ENCODE data around the gene HMSD.
"Not testable (repeated sequence)": the region's sequence is repeated elsewhere in the genome, so short reads cannot be mapped to it uniquely, and the experiment has no call there.

HMSD gene, protein sequence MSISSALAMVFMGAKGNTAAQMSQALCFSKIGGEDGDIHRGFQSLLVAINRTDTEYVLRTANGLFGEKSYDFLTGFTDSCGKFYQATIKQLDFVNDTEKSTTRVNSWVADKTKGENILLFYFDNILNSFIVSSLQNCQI

DNA sequence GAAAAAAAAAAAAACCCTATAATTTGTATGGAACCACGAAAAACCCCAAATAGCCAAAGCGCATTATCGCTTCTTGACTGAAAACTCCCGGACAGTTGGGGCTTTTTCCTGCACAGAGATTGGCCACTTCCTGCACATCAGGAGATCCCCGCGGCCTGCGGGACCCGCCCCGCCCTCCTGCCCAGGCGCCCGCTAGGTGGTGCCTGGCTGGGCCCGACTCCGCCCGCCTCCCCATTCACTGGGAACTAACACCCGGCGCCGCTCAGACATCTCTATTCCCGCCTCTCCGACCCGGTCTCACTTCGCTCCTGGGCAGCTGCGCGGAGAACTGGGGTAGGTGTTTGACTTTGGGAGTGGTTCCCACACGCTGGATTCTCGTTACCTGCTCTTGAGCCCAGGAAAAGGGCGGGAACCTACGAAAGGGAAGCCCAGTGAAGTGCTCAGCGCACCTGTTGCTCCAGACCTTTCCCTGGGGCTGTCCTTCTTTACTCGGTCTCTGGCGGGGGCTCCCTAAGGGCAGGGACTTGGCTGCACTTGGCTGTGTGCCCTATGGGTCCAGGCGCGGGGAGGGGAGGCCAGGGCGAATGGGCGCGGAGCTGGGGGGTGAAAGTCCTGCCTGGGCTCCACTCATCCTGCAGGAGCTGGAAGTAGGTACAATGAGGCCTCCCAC is at the start of gene HMSD:
HMSD (plus strand) TSS at position 234 of the 670 bp plus-strand sequence. CDS start 4,155 bp downstream, outside the sequence.
- DNase-seq (ENCODE audit: low read depth), result peak; percentile 52

DNA sequence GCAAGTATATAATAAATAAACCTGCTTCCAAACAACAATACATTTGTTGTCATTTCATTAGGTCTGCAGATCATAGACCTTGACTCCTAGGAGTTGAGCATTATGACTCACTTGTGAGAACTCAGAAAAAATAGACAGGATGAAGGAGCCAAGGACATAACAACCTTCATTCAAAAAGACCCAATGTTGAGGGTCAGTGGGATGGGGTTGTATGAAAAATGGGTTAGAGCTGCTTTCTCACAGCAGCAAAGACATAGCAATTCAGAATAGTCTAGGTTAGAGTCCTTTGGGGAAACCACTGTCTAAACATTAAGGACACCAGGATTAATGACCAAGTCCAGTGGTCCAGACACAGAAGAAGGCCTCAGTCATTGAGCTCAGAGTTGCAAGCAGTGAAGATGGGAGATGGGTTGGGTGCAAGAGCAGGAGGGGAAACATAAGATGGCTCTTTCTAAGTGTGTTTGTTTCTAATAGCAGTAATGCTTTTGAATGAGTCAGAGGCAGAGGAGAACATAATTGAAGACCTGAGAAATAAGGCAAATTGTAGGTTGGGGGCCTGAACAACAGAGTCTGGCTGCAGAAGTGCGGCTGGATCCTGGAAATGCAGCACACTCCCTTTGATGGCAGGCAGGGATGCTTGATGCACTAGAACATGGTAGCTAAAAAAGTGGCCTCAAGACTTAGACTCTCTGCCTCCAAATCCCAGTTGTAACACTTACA is 45.1 kb upstream of the HMSD start:
- DNase-seq (ENCODE audit: low read depth), result no peak

DNA sequence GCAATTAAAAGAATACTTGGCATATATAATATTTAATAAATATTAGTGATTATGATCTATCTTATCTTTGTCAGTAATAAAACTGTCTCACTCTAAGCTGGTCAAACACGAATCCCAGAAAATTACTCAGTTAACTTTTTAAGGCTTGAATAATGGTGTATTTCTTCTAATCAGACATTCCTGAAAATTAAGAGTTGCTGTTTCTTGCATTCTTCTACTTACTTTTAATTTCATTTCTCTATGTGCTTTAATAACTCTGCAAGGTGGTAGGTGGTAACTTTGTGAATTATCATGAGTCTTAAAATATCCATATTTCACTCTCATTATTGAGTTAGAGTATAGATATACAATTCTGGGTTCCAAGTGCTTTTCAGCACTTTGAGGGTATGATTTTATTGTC is 44.4 kb upstream of the HMSD start:
- no peak for DNase-seq (ENCODE audit: low read depth)

DNA sequence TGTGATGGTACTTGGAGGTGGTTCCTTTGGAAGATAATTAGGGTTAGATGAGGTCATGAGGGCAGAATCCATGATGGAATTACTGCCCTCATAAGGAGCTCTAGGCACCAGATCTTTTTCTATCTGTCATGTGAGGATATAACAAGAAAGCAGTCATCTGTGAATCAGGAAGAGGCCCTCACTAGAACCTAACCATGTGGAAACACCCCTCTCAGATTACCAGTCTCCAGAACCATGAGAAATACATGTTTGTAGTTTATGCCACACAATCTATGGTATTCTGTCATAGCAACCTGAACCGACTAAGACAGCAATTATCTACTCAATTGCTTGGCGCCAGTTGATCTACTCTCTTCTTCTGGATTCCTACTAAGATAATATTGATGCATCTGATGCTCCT is 43.7 kb upstream of the HMSD start:
- no peak for DNase-seq (ENCODE audit: low read depth)

DNA sequence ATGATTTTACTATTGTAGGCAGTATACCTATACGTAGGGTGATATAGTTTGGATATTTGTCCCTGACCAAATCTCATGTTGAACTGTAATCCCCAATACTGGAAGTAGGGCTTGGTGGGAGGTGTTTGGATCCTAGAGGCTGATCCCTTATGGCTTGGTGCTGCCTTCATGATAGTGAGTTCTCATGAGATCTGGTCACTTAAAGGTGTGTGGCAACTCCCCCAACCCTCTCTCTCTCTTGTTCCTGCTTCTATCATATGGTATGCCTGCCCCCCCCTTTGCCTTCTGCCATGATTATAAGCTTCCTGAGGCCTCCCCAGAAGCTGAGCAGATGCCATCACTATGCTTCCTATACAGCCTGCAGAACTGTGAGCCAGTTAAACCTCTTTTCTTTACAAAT is 43.0 kb upstream of the HMSD start:
- no peak for DNase-seq (ENCODE audit: low read depth)

DNA sequence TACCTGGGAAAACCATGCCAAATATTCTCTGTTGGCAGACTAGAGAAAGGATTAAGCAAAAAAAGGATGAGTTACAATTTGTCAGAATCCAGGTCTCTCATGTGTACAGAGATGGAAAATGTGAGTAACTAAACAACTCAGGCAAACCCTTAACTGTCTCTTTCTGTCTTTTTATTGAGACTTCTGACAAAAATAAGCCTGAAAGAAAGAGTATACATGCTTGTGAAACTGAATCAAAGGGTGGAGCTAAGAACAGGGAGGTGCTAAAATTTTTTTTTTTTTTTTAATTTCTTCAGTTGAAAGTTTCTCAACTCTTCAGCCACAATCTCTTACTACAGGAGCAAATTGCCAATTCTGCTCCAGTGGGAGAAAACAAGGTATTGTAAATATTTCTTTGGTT is 41.4 kb upstream of the HMSD start, which contains the start of gene SERPINB10:
SERPINB10 (plus strand) TSS at position 295 of the 400 bp plus-strand sequence. CDS start 7,553 bp downstream, outside the sequence.
- no peak for DNase-seq (ENCODE audit: low read depth)

DNA sequence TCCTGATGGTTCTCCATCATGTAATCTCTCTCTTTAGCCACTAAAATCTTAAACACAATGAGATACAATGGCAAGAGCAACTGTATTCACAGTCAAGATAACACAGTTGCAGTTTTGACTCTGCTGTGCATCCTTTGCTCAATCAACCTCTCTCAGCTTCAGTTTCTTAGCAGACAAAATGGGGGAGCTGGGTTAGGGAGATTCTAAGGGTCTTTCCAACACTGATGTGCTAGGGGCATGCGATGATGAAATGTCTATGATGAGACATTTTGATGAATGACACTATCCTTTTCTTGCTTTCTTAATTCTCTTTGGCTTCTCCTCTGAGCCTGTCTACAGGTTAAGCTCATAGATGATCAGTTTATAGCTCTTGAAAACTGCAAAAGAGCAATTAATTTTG is 40.2 kb upstream of the HMSD start:
- DNase-seq (ENCODE audit: low read depth), result no peak

DNA sequence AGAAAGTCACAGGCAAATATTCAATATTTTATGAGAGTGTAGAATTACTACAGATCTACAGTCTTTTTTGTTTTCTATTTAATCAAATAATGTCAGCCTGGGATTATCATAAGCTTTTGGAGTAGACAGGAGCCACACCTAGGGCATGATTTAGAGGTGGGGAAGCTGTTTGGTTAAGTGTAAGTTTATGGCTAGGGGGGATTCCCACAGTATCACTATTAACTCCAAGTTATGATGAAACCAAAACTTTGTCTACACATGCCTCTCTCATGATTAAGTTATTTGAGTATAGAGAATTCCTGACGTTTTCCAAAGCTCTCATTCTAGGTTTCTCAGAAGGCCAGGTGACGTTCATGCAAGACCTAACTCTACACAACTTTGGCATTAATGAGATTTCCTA is 39.2 kb upstream of the HMSD start:
- no peak for DNase-seq (ENCODE audit: low read depth)

DNA sequence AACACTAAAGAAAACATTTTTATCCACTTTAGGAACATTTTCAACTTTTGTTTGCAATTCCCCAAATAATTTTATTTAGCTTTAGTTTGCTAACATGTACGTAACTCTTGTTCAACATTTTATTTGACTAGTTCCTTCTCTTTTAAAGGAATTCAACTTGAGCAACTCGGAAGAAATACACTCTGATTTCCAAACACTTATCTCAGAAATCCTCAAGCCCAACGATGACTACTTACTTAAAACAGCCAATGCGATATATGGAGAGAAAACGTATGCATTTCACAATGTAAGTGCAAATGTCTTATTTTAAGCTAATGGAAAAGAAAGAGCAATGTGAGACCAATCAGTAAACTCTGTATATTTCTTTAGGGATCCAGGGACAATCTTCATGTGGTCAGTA is 31.3 kb upstream of the HMSD start:
- no peak for DNase-seq (ENCODE audit: low read depth)

DNA sequence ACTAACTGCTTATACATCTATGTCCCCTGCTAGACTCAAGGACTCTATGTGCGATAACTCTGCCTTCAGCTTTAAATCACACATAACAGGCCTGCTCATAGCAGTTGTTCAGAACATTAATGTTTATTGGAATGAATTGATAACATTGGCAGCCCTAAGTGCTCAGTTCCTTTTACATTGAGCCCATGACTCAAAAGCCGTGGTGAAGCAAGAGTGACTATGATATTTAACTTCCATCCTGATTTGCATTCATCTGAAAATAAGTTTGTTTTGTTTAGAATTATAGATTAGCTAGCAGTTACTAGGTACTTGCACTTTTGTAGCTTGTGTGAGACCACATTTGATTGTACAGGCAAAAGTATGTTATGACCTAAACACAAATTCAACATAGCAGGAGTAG is 27.1 kb upstream of the HMSD start:
- DNase-seq (ENCODE audit: low read depth), result no peak

DNA sequence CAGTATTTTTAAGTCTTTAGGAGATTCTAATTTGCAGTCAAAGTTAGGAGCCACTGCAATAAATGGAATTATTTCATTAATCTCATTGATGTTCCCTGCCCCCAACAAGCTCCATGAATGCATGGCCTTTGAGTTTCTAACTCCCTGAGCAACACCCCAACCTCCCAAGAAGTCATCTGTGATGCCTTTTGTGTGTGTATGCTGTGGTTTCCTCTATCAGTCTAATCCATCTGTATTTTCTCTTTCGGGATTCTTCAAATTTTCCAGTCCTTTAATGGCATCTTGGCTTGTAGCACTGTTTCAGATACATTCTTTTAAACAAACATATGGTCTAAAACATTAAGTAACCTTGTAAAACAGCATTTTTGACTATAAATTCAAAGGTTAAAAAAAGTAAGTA is 24.6 kb upstream of the HMSD start:
- no peak for DNase-seq (ENCODE audit: low read depth)

DNA sequence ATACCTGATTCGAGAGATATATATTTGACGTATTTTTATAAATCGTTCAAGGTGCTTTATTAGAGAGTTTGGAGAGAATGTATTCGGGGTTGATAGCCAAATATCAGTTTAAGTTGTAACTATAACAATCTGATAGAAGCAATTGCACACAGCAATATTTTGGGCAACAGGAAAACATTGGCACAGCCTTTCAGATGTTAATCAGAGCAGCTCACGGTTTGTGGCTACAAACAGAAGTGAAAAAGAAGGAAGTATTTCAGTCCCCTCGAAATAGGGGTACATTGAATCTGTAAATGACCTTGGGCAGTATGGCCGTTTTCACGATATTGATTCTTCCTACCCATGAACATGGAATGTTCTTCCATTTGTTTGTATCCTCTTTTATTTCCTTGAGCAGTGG is 20.8 kb upstream of the HMSD start:
- DNase-seq (ENCODE audit: low read depth), result no peak

DNA sequence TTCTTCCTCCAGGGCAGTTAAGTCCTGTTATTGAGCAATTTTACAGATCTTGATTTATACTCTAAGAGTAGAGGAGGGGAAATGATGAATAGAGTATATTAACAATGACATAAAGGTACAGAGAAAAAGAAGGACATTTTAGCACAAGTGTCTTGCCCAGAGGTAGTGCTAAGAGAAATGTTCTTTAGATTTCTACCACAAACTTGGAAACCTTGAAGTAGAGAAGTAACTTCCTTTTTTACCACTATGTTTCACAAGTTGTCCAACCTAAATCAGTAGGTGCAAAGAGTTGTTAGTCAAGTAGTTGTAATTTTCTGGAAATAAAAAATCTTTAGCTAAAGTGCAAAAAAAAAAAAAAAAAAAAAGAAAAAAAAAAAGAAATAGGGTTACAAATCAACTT is 19.7 kb upstream of the HMSD start:
- not testable (repeated sequence) for DNase-seq (ENCODE audit: low read depth)

DNA sequence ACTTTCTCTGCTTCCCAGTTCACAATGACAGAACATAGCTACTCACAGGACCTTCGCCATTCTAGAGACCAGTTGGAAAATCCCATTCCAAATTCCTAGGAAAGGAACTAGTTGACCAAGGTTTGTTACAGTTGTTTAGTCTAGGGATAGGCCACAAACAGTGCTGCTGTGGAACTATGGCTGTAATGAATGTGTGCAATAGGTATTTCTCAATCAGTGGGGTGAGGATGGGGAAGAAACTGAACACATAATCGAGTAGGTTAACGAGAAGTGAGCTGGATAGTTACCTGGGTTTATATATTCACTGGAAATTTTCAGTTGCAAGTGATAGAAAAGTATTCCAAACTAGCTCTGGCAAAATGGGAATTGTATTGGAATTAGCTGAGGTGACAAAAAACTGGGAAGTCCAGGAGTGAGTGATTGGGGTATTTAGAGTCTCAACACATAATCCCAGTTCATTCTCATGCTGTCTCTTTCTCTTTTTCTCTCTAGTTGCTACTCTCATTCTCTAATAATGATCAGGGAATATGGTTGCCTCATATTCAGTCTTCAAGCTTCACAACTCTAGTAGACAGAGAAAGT is 18.2 kb upstream of the HMSD start:
- DNase-seq (ENCODE audit: low read depth), result no peak

DNA sequence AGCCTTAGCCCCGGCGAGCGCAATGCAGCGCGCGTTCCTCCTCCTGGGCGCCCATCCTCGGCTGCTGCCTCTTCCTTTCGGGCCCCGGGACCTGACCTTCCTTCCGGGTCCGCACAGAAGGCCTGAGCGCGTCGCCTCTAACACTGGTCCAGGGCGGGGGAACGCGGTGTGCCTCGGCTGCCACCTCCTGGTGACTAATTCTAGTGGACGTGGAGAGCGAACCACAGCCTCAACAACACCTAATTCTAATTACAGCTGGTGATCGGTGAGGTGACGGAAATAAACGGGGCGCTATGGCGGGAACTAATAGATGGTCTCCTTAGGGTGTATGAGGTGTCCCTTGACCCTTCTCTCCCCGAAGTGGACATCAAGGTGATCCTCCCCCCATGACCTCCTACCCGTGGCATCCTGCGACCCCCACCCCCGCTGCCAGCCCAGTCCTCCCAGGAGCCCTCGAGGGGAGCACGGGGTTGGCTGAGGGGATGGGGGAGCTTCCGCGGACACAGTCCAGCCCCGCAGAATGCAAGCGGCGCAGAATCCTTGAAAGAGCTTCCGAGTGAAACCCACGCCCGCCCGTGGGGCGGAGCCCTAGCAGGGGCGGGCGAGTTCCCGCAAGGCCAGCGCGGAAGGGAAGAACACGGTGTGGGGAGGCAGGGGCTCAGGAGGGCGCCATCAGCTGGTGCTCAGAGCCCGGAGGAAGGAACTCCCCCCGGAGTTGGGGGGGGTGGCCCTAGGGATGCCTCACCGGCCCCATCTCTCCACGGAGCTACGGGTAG is 12.8 kb upstream of the HMSD start:
- peak; percentile 17 for DNase-seq (ENCODE audit: low read depth)

DNA sequence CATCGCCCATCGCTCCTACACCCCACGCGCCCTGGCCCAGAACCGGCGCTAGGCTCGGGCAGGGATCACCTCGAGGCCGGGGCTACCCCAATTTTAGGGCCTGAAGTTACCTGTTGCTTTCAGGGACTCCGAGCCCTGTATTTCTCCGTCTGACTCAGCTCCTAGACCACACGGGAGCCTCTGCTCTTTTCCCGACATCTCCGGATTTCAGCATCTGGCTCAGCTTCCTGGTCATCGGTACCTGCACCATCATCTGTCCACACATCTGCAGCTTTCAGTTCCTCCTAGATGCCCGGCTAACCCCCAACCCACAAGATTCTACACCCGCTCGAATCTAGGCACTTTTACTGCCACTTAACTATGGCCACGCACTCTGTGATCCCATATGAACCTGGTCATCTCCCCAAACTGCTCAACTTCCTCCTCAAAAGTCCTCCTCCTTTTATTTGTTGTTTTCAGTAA is 12.1 kb upstream of the HMSD start:
- no peak for DNase-seq (ENCODE audit: low read depth)

DNA sequence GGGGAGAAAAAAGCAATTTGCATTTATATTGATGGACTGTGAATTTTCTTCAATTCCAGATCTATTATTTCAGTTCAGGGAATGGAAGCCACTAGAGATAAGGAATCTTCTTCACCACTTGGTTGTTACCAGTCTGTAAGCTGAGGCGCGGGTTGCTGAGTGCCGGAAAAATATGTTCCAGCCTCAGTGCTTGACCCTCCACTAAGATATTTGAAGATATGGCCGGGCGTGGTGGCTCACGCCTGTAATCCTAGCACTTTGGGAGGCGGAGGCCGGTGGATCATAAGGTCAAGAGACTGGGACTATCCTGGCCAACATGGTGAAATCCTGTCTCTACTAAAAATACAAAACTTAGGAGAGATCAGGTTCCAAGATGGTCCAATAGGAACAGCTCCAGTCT is 9.1 kb upstream of the HMSD start:
- no peak for DNase-seq (ENCODE audit: low read depth)

DNA sequence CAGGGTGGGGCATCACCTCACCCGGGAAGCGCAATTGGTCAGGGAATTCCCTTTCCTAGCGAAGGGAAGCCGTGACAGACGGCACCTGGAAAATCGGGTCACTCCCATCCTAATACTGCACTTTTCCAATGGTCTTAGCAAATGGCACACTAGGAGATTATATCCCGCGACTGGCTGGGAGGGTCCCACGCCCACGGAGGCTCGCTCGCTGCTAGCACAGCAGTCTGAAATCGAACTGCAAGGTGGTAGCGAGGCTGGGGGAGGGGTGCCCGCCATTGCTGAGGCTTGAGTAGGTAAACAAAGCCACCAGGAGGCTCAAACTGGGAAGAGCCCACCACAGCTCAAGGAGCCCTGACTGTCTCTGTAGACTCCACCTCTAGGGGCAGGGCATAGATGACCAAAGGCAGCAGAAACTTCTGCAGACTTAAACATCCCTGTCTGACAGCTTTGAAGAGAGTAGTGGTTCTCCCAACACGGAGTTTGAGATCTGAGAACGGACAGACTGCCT is 8.5 kb upstream of the HMSD start:
- not testable (repeated sequence) for DNase-seq (ENCODE audit: low read depth)

DNA sequence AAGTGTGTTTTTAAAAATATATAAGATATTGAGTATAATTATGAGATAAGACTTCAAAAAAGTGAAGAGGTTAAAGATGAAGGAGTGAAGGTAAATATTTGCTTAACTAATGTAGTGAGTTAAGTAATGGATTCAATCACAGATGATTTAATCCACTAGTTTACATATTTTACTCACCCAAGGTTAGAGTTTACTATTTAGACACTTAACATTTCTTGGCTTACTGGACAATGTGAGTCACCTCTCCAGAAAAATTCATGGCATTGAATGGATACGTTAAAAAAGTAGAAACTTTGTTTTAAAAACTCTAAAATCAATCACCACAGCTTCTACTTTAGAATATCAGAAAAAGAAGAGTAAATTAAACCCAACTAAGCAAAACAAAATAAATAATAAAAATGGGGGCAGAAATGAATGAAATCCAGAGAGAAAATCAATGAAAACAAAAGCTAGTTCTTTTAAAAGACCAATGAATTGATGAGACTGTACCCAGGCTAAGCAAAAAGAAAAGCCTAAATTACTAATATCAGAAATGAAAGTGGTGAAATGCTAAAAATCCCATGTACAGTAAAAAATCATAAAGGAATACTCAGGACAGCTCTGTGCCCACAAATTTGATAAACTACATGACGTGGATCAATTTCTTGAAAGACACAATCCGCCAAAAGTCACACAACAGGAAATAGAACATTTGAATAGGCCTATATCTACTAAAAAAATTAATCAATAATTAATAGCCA is 1.9 kb upstream of the HMSD start:
- no peak for DNase-seq (ENCODE audit: low read depth)

DNA sequence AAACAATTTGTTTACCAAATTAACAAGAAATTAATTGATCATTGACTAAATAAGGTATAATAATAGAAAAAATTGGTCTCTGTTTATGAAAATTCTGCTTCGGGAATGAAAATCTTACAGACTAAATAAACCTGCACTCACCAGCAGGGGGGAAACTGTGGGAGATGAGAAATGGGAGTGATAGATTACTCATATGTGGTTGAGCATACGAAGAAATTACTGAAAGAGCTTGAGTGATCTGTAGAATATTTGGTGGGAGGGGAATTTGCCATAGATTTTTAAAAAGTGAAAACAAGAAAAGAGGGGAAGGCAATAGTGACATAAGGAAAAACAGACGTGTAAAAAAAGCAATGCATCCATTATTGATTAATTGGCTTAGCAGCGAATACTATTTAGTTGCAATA is 2.2 kb downstream of the HMSD start:
- no peak for DNase-seq (ENCODE audit: low read depth)

DNA sequence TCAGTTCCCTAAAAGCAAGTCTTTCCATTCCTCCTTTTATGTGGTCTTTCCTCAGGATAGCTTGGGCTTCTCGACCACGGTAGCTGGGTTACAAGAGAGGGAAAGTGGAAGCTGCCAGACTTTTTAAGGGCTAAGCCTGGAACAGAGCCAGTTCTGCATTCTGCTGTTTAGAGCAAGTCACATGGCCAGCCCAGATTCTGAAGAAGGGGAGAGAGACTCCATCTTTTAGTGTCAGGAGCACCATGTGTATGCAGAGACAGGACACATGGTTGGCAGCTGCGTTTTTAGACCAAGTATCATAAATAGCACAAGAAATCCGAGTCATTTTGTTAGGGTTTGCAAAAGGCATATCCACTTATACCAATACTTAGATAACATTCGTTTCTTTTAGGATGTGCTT is 4.7 kb downstream of the HMSD start:
- DNase-seq (ENCODE audit: low read depth), result no peak

Data from activated T-helper 9 cell treated with anti-CD3 and anti-CD28 coated beads, Interleukin-2, amount 50 U/mL, for 16 hours (primary cell).